Epidermal melanocyte (primary cell): ENCODE data around the gene KDM5B.

Experiments
- DNase-seq: peaks from one replicate; pipeline ENCODE4 v3.0.0; 2011; ENCODE audit warnings: low spot score; ENCODE audit not compliant: insufficient read length

Gene KDM5B

DNA sequence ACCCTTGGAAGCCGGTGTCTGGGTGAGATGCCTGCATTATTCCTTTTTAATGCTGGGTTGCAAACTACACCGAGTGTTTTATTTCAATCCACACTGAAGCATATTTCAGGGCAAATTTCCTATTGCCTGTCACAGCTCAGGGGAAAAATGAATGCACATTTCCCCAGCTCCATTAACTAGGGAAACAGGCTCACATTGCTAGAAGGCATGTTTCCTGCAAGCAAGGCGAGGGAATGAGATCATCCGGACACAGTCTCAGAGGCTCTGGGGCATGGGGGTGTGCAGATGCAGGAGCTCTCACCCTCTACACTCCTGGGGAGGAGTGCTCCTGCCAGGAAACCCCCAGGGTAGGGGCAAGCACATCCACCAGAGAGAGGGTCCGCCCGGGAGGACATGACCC lies 122.6 kb downstream of the KDM5B start:
- DNase-seq: no peak

DNA sequence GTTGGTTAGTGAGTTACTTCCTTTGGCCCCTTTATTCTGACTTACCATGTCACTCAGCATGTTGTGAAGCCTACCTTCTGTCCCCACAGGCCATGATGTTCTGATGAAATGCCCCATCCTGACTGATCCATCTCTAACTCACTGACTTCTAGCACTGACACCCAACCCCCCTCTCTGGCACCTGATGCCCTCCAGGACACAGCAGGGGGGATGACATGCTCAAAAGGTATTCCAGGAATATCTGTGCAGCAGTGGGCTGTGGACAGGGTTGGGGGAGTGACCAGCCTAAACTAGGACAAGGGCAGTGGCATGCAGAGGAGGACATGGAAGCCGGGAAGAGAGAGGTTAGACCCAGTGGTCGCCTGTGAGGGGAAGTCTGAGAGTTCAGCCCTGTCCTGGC lies 123.5 kb downstream of the KDM5B start:
- no peak for DNase-seq

DNA sequence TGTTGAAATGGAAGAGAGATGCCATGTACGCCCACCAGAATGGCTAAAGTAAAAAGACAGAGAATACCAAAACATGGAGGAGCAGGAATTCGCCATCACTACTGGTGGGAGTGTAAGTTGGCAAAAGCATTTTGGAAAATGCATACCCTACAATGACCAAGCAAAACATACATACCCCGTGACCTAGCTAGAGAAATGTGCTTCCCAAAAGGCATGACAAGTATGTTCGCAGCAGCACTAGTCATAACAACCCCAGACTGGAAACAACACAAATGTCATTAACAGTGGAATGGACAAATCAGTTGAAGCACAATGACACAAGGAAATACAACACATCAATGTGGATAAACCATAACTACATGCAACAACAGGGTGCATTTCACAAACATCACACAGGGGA lies 125.2 kb downstream of the KDM5B start:
- no peak for DNase-seq

DNA sequence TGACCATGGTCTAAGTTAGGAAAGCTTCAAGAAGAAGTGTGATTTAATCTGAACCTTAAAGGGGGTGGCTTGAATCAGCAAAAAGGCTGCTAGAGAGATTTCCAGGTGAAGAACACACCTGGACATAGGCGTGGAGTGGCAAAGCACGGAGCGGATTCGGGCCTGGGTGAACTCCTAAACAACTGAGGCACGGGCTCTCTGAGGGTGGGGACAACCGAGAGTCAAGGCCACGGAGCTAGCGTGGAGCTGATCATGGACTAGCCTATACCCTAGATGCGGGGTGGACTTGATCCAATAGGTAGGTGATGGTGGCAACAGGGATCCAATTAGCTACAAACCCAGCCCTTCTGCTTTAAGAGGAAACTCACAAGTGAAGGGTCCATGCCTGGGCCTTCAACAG lies 125.7 kb downstream of the KDM5B start:
- DNase-seq: no peak

DNA sequence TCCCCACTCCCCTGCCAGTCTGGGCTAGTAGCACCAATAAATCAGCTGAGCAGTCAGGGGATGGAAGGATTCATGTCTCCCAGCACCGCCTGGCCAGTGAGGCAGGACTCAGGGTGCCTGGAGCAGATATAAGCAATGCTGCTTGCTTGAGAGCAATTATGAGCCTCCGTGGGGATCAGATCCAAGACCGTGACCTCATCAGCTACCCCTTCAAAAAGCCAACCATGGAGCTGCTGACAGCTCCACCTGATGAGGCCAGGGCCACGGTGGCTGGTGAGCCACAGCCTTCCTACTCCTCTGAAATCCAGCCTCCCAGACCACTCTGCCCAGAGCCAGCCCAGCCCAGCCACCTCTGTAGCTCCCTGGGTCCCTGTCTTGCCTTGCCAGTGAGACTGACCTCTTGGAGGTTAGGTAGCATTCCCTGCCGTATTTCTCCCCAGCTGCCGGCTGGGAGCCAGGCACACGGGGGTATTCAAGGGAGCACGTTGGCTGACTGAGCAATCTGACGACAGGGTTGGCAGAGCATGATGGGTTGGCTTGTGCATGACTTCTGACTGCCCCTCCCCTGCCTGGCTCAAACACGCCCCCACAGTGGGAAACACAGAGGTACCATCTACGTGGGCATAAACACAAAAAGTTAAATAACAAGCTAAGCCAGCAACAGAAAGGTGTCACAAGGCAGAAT lies 126.3 kb downstream of the KDM5B start:
- DNase-seq: no peak

DNA sequence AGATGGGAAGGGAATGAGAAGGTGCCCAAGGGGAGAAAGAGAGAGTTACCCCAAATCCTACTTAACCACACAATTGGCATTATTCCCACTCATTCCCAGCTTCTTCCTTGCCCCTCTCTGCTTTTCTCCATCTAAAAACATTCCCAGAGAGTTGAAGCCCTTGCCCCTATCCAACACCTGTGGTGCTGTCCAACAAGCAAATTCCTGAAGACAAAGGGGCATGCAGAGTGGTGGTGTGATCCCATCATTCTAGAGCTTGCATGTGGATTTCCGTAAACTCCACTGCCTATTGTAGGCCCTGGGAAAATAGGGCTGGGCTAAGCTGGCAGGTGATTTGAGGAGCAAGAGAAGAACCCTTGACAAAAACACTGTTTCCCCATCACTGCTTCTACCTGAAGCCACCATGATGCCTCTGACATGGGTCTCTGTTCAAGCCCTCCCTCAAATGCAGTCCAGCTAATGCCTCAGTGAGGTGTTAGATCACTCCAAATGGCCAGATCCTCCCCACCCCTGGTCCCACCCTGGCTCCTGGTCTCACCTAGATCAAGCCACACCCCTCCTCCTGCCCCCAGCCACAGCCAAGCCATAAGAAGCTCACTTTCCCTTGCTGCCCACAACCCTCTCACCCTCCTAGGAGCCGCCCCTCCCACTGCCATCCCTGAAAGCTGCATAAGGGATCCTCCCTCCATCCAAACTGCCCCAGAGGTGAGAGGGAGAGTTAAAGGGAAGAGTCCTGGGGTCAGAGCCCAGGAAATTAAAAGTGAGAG lies 127.5 kb downstream of the KDM5B start:
- DNase-seq: no peak

DNA sequence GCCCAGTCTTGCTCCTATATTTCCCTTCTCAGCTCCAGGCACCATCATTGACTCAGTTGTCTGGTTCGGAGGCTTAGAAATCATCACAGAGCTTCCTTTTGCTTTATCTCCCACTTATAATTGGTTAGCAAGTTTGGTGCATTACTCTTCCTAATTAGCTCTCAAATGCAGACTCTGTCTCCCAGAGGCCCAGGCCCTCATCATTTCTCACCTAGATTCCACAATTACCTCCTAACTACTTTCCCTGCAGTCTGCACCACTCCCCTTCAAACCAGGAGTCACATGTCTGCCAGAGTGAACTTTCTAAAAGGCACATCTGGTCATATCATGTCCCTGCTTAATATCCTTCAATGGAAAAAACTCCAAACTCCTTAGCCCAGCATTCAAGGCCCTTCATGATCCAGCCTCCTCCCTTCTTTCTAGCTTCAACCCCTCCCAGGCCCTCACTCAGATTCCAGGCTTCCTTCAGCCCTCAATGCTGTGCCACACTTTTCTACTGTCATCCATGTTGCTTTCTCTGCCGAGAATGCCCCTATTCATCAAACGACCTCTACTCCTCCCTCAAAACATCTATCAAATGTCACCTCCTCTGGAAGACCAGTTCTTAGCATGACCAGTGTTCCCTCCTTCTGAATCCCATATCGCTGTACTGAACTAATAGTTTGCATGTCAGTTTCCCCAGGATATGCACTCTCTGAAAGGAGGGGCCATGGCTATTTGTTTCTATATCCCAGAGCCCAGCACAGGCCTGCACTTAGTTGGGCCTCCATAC lies 128.6 kb downstream of the KDM5B start:
- no peak for DNase-seq

DNA sequence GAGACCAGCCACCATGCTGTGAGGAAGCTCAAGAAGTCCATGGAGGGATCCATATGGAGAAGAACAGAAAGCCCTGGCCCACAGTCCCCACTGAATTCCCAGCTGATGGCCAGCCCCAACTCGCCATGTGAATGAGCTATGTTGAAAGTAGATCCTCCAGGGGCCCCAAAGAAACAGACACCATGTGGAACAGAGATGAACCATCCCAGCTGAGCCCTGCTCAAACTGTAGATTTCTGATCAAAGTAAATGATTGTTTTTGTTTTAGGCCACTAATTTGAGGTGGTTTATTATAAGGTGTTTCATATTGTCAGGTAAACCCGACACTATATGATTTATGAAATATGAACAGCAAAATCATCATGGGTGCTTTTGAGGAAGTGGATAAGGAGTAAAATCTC lies 130.8 kb downstream of the KDM5B start:
- DNase-seq: no peak
